Measurements from ENCODE around the gene NALCN. TPM values are rescaled to one million over a fixed set of nuclear protein-coding genes. Genes with fewer than 3 reads are reported as not detected.

The NALCN gene
- total RNA-seq, 2 experiments from 2014 or later: not detected

GRCh38 chr13:101065329-101065728 lies 351.0 kb downstream of the NALCN start:
- ChIA-PET CTCF (no interaction called here), POLR2A (no interaction called here)
- H3K4me1 Mint-ChIP-seq (ENCODE audit: low read depth): no peaks in the 10 kb centered on the region
- no peaks in the 10 kb centered on the region for H3K4me1 ChIP-seq (ENCODE audit: insufficient read depth, low read length)
- no peak overlapping the region for H3K4me3 ChIP-seq (ENCODE audit: low read length)
- H3K27ac Mint-ChIP-seq: no peak overlapping the region
- no peak for DNase-seq
- TF ChIP-seq CTCF (IDR thresholded peaks at IDR 0.05): no peak
- H3K9me3 Mint-ChIP-seq: no peaks in the 10 kb centered on the region
- peaks cover 0 to 10% of the 10 kb centered on the region in 2 experiments for H3K9me3 ChIP-seq (ENCODE audit: control insufficient read depth in 1 of 2, insufficient read depth in 1 of 2, low read length in 2 of 2)
- intact Hi-C loops (cut with DNase I, micrococcal nuclease): no loop called here
- no peaks in the 10 kb centered on the region for H3K36me3 ChIP-seq (ENCODE audit: insufficient read depth, low read length)
- ATAC-seq (ENCODE audit: poor library complexity): no peak
- peaks cover 54% of the 10 kb centered on the region for H3K27me3 Mint-ChIP-seq
- H3K27ac ChIP-seq (ENCODE audit: low read depth in 1 of 2, low read length in 2 of 2): no peak overlapping the region
- H3K4me3 Mint-ChIP-seq: no peak overlapping the region
- no peaks in the 10 kb centered on the region for H3K36me3 Mint-ChIP-seq (ENCODE audit: low read depth)
- H3K27me3 ChIP-seq (ENCODE audit: control insufficient read depth in 1 of 2, insufficient read depth in 2 of 2, low read length in 2 of 2): peaks cover 0 to 3% of the 10 kb centered on the region in 2 experiments

GRCh38 chr13:101059793-101060192 lies 356.5 kb downstream of the NALCN start:
- H3K27ac ChIP-seq (ENCODE audit: low read depth in 1 of 2, low read length in 2 of 2): no peak overlapping the region
- ATAC-seq (ENCODE audit: poor library complexity) (no peak), DNase-seq (no peak)
- POLR2A ChIA-PET: no interaction called here
- Mint-ChIP-seq H3K27me3 (peaks cover 60% of the 10 kb centered on the region), H3K4me1 (ENCODE audit: low read depth) (no peaks in the 10 kb centered on the region), H3K27ac (no peak overlapping the region), H3K4me3 (no peak overlapping the region), H3K36me3 (ENCODE audit: low read depth) (no peaks in the 10 kb centered on the region), H3K9me3 (no peaks in the 10 kb centered on the region)
- H3K4me1 ChIP-seq (ENCODE audit: insufficient read depth, low read length): no peaks in the 10 kb centered on the region
- no peak for TF ChIP-seq CTCF (IDR thresholded peaks at IDR 0.05)
- no peaks in the 10 kb centered on the region for H3K9me3 ChIP-seq (ENCODE audit: control insufficient read depth in 1 of 2, insufficient read depth in 1 of 2, low read length in 2 of 2)
- H3K4me3 ChIP-seq (ENCODE audit: low read length): no peak overlapping the region
- H3K36me3 ChIP-seq (ENCODE audit: insufficient read depth, low read length): no peaks in the 10 kb centered on the region
- CTCF ChIA-PET: no interaction called here
- intact Hi-C loops (cut with DNase I, micrococcal nuclease): no loop called here
- peaks cover 0 to 6% of the 10 kb centered on the region in 2 experiments for H3K27me3 ChIP-seq (ENCODE audit: control insufficient read depth in 1 of 2, insufficient read depth in 2 of 2, low read length in 2 of 2)

DNA sequence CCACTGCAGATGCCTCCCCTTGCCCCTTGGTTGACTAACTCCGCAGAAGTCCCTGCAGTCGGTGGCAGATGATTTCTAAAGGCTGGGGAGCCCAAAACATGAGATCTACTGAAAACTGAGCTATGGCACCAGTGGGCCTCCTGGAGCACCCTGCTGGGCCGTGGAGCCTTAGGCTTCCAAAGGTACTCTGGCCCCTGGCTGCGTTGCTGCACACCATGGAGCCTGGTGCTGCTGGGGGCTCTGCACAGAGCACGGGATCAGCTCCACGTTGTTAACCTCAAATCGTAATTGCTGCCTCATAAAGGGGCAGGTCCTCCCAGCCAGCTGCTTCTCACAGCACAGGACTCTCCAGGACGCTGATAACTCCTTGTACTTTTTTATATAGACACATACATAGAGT lies 357.5 kb downstream of the NALCN start:
- Histone ChIP-seq H3K4me3 (ENCODE audit: low read length) (no peak overlapping the region), H3K27ac (ENCODE audit: low read depth in 1 of 2, low read length in 2 of 2) (no peak overlapping the region), H3K36me3 (ENCODE audit: insufficient read depth, low read length) (no peaks in the 10 kb centered on the region), H3K9me3 (ENCODE audit: control insufficient read depth in 1 of 2, insufficient read depth in 1 of 2, low read length in 2 of 2) (no peaks in the 10 kb centered on the region), H3K4me1 (ENCODE audit: insufficient read depth, low read length) (no peaks in the 10 kb centered on the region), H3K27me3 (ENCODE audit: control insufficient read depth in 1 of 2, insufficient read depth in 2 of 2, low read length in 2 of 2) (peaks cover 0 to 6% of the 10 kb centered on the region in 2 experiments)
- Mint-ChIP-seq H3K9me3 (no peaks in the 10 kb centered on the region), H3K4me3 (no peak overlapping the region), H3K27me3 (peaks cover 50% of the 10 kb centered on the region), H3K27ac (no peak overlapping the region), H3K36me3 (ENCODE audit: low read depth) (no peaks in the 10 kb centered on the region), H3K4me1 (ENCODE audit: low read depth) (no peaks in the 10 kb centered on the region)
- ATAC-seq (ENCODE audit: poor library complexity) (no peak), DNase-seq (no peak)
- POLR2A ChIA-PET: no interaction called here
- intact Hi-C loops (cut with DNase I, micrococcal nuclease): no loop called here
- TF ChIP-seq CTCF (IDR thresholded peaks at IDR 0.05): no peak
- CTCF ChIA-PET: no interaction called here
